Measurements from ENCODE around the gene ARFGAP1. TPM values are rescaled to one million over a fixed set of nuclear protein-coding genes. Genes with fewer than 3 reads are reported as not detected.
A peak's percentile ranks its signal among the peaks of the same experiment; 100 is the strongest.

ARFGAP1 gene
- total RNA-seq, 1 donor from 2014 or later: 57.0 TPM

GRCh38 chr20:63314566-63315239, 42.1 kb downstream of the ARFGAP1 start:
- TF ChIP-seq, protein P1, sequence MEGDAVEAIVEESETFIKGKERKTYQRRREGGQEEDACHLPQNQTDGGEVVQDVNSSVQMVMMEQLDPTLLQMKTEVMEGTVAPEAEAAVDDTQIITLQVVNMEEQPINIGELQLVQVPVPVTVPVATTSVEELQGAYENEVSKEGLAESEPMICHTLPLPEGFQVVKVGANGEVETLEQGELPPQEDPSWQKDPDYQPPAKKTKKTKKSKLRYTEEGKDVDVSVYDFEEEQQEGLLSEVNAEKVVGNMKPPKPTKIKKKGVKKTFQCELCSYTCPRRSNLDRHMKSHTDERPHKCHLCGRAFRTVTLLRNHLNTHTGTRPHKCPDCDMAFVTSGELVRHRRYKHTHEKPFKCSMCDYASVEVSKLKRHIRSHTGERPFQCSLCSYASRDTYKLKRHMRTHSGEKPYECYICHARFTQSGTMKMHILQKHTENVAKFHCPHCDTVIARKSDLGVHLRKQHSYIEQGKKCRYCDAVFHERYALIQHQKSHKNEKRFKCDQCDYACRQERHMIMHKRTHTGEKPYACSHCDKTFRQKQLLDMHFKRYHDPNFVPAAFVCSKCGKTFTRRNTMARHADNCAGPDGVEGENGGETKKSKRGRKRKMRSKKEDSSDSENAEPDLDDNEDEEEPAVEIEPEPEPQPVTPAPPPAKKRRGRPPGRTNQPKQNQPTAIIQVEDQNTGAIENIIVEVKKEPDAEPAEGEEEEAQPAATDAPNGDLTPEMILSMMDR (IDR thresholded peaks at IDR 0.05): no peak
- no peak overlapping the region for H3K4me3 ChIP-seq
- H3K4me1 ChIP-seq: no peaks in the 10 kb centered on the region
- H3K27ac ChIP-seq: no peak overlapping the region
- H3K27me3 ChIP-seq: no peaks in the 10 kb centered on the region
- no peaks in the 10 kb centered on the region for H3K9me3 ChIP-seq
- intact Hi-C loops (cut with DNase I): no loop called here
- peak in 1 of 2 donors; percentile 24 for DNase-seq (ENCODE audit: low spot score in 2 of 2)
- H3K36me3 ChIP-seq: no peaks in the 10 kb centered on the region

GRCh38 chr20:63315240-63315689, 42.7 kb downstream of the ARFGAP1 start:
- intact Hi-C loops (cut with DNase I): no loop called here
- peak in 1 of 2 donors; percentile 61 for DNase-seq (ENCODE audit: low spot score in 2 of 2)
- no peak overlapping the region for H3K27ac ChIP-seq
- TF ChIP-seq, protein P1 (IDR thresholded peaks at IDR 0.05): no peak
- no peaks in the 10 kb centered on the region for H3K4me1 ChIP-seq
- H3K4me3 ChIP-seq: no peak overlapping the region
- H3K27me3 ChIP-seq: no peaks in the 10 kb centered on the region
- H3K9me3 ChIP-seq: no peaks in the 10 kb centered on the region
- no peaks in the 10 kb centered on the region for H3K36me3 ChIP-seq

DNA sequence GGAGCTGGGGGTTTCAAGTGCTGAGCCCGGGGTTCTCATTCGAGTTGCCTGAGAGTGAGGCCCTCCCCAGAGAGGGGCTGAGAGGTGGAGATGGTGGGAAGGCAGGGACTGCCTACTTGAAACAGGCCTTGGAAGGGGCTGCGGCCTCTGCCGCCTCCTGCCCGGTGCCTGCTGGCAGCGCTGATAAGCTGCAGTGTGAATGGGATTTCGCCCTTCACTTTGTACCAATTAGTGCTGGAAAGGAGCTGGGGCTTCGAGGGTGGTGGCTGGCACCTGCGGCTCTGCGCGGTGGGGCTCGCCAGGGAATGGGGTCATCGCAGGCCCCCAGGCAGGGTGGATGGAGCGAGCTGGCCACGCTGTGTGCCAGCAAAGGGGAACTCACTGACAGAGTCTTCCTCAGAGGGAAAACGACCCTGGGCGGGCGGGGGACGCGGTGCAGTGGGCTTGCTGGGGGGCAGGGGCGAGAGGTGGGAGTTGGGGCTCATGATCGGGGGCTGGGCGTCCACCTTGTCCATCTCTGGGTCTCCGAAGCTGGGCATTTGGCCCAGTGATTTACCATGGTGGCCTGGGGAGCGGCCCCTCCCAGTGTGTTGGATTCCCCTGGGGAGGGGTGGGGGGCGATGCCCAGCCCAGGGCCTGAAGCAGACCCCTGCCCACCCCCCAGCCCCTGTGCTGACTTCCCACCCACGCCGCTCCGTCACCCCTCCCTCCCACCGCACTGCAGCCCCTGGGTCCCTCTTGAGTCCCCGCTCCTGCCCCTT, 43.3 kb downstream of the ARFGAP1 start:
- DNase-seq (ENCODE audit: low spot score in 2 of 2): peak in 1 of 2 donors; percentile 50
- TF ChIP-seq, protein P1 (IDR thresholded peaks at IDR 0.05): no peak
- no peaks in the 10 kb centered on the region for H3K9me3 ChIP-seq
- intact Hi-C loops (cut with DNase I): no loop called here
- no peaks in the 10 kb centered on the region for H3K36me3 ChIP-seq
- no peaks in the 10 kb centered on the region for H3K4me1 ChIP-seq
- H3K27me3 ChIP-seq: no peaks in the 10 kb centered on the region
- H3K27ac ChIP-seq: no peak overlapping the region
- H3K4me3 ChIP-seq: no peak overlapping the region

GRCh38 chr20:63316502-63316921, 43.9 kb downstream of the ARFGAP1 start:
- TF ChIP-seq, protein P1 (IDR thresholded peaks at IDR 0.05): no peak
- Histone ChIP-seq H3K4me1 (no peaks in the 10 kb centered on the region), H3K27ac (no peak overlapping the region), H3K4me3 (no peak overlapping the region), H3K9me3 (no peaks in the 10 kb centered on the region), H3K27me3 (no peaks in the 10 kb centered on the region), H3K36me3 (no peaks in the 10 kb centered on the region)
- intact Hi-C loops (cut with DNase I): no loop called here
- DNase-seq (ENCODE audit: low spot score in 2 of 2): peak in 1 of 2 donors; percentile 38

DNA sequence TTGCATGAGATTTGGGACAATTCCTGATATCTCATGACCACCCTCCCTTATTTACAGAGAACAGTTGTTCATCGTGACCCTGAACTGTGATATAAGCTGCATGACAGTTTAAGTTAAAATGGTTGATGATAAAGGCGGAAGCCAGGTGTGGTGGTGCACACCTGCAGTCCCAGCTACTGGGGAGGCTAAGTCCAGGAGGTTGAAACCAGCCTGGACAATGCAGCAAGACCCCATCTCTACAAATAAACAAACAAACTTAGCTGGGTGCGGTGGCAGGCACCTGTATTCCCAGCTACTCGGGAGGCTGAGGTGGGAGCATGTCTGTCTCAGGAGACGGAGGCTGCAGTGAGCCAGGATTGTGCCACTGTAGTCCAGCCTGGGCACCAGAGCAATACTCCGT, 44.4 kb downstream of the ARFGAP1 start:
- no peak overlapping the region for H3K27ac ChIP-seq
- no peaks in the 10 kb centered on the region for H3K9me3 ChIP-seq
- H3K4me1 ChIP-seq: no peaks in the 10 kb centered on the region
- TF ChIP-seq, protein P1 (IDR thresholded peaks at IDR 0.05): no peak
- intact Hi-C loops (cut with DNase I): no loop called here
- no peak overlapping the region for H3K4me3 ChIP-seq
- H3K27me3 ChIP-seq: no peaks in the 10 kb centered on the region
- DNase-seq (ENCODE audit: low spot score in 2 of 2): peak in 1 of 2 donors; percentile 11
- no peaks in the 10 kb centered on the region for H3K36me3 ChIP-seq
